Measurements from ENCODE around the gene MYOG. TPM values are rescaled to one million over a fixed set of nuclear protein-coding genes. Genes with fewer than 3 reads are reported as not detected.

MYOG gene
- polyA plus RNA-seq, 6 donors from 2014 or later = not detected

GRCh38 chr1:203065986-203066385 is 19.8 kb downstream of the MYOG start:
- Mint-ChIP-seq H3K9me3 (peaks cover 0 to 4% (median 0%) of the 10 kb centered on the region in 7 donors), H3K27ac (no peak overlapping the region), H3K4me3 (no peak overlapping the region), H3K4me1 (peaks cover 9 to 15% (median 10%) of the 10 kb centered on the region in 3 donors), H3K27me3 (peaks cover 0 to 21% (median 2%) of the 10 kb centered on the region in 3 donors), H3K36me3 (no peaks in the 10 kb centered on the region)
- DNase-seq (no peak), ATAC-seq (ENCODE audit: low read depth in 2 of 2) (no peak)

- no peak for DNase-seq
- H3K27ac Mint-ChIP-seq = no peak overlapping the region
- no peaks in the 10 kb centered on the region for H3K36me3 Mint-ChIP-seq
- peaks cover 0 to 4% (median 0%) of the 10 kb centered on the region in 7 donors for H3K9me3 Mint-ChIP-seq
- peaks cover 9 to 15% (median 10%) of the 10 kb centered on the region in 3 donors for H3K4me1 Mint-ChIP-seq
- peaks cover 0 to 26% (median 5%) of the 10 kb centered on the region in 3 donors for H3K27me3 Mint-ChIP-seq
- no peak for ATAC-seq (ENCODE audit: low read depth in 2 of 2)
- H3K4me3 Mint-ChIP-seq = no peak overlapping the region
Observed at GRCh38 chr1:203065191-203065590, 20.6 kb downstream of the MYOG start.

GRCh38 chr1:203063287-203063686 is 22.5 kb downstream of the MYOG start:
- Mint-ChIP-seq H3K27ac (no peak overlapping the region), H3K4me3 (no peak overlapping the region), H3K4me1 (peaks cover 0 to 3% (median 0%) of the 10 kb centered on the region in 3 donors), H3K36me3 (no peaks in the 10 kb centered on the region), H3K9me3 (peaks cover 0 to 4% (median 0%) of the 10 kb centered on the region in 7 donors), H3K27me3 (peaks cover 0 to 26% (median 5%) of the 10 kb centered on the region in 3 donors)
- DNase-seq = no peak
- ATAC-seq (ENCODE audit: low read depth in 2 of 2) = no peak

GRCh38 chr1:203060115-203060514 is 25.7 kb downstream of the MYOG start:
- peaks cover 0 to 43% (median 17%) of the 10 kb centered on the region in 3 donors for H3K27me3 Mint-ChIP-seq
- H3K9me3 Mint-ChIP-seq = peaks cover 0 to 2% (median 0%) of the 10 kb centered on the region in 7 donors

GRCh38 chr1:203059485-203059884 is 26.3 kb downstream of the MYOG start:
- H3K27me3 Mint-ChIP-seq = peaks cover 0 to 45% (median 17%) of the 10 kb centered on the region in 3 donors
- ATAC-seq (ENCODE audit: low read depth in 2 of 2) (no peak), DNase-seq (no peak)
- H3K4me1 Mint-ChIP-seq = peaks cover 0 to 3% (median 0%) of the 10 kb centered on the region in 3 donors
- H3K4me3 Mint-ChIP-seq = no peak overlapping the region
- H3K9me3 Mint-ChIP-seq = peaks cover 0 to 2% (median 0%) of the 10 kb centered on the region in 7 donors
- H3K27ac Mint-ChIP-seq = no peak overlapping the region
- H3K36me3 Mint-ChIP-seq = no peaks in the 10 kb centered on the region

More at GRCh38 chr1:203060115-203060514, 25.7 kb downstream of the MYOG start:
- H3K4me3 Mint-ChIP-seq = no peak overlapping the region
- ATAC-seq (ENCODE audit: low read depth in 2 of 2) (no peak), DNase-seq (no peak)
- H3K36me3 Mint-ChIP-seq = no peaks in the 10 kb centered on the region
- no peak overlapping the region for H3K27ac Mint-ChIP-seq
- peaks cover 0 to 3% (median 0%) of the 10 kb centered on the region in 3 donors for H3K4me1 Mint-ChIP-seq

- Mint-ChIP-seq H3K4me3 (no peak overlapping the region), H3K9me3 (peaks cover 0 to 2% (median 0%) of the 10 kb centered on the region in 7 donors), H3K36me3 (no peaks in the 10 kb centered on the region), H3K4me1 (peaks cover 0 to 3% (median 0%) of the 10 kb centered on the region in 3 donors), H3K27ac (no peak overlapping the region), H3K27me3 (peaks cover 0 to 45% (median 17%) of the 10 kb centered on the region in 3 donors)
- ATAC-seq (ENCODE audit: low read depth in 2 of 2) = no peak
- no peak for DNase-seq
Observed at GRCh38 chr1:203058676-203058935, 27.2 kb downstream of the MYOG start.

GRCh38 chr1:203057911-203058675 is 27.7 kb downstream of the MYOG start:
- DNase-seq = no peak
- Mint-ChIP-seq H3K9me3 (peaks cover 0 to 2% (median 0%) of the 10 kb centered on the region in 7 donors), H3K36me3 (no peaks in the 10 kb centered on the region), H3K4me3 (no peak overlapping the region), H3K27me3 (peaks cover 0 to 45% (median 17%) of the 10 kb centered on the region in 3 donors), H3K4me1 (peaks cover 0 to 3% (median 0%) of the 10 kb centered on the region in 3 donors), H3K27ac (peak overlapping the region in 2 of 6 donors; percentile 13 to 15)
- no peak for ATAC-seq (ENCODE audit: low read depth in 2 of 2)

- H3K9me3 Mint-ChIP-seq = peaks cover 0 to 2% (median 0%) of the 10 kb centered on the region in 7 donors
- H3K27me3 Mint-ChIP-seq = peaks cover 10 to 49% (median 29%) of the 10 kb centered on the region in 3 donors
- peaks cover 0 to 3% (median 2%) of the 10 kb centered on the region in 3 donors for H3K4me1 Mint-ChIP-seq
- H3K36me3 Mint-ChIP-seq = no peaks in the 10 kb centered on the region
- no peak for DNase-seq
- peak overlapping the region in 2 of 8 donors; percentile 30 to 70 for H3K4me3 Mint-ChIP-seq
- H3K27ac Mint-ChIP-seq = peak overlapping the region in 2 of 6 donors; percentile 3 to 5
- no peak for ATAC-seq (ENCODE audit: low read depth in 2 of 2)
Observed at GRCh38 chr1:203056516-203056915, 29.3 kb downstream of the MYOG start.

GRCh38 chr1:203056012-203056411 is 29.8 kb downstream of the MYOG start:
- H3K9me3 Mint-ChIP-seq = peaks cover 0 to 2% (median 0%) of the 10 kb centered on the region in 7 donors
- H3K4me1 Mint-ChIP-seq = peaks cover 0 to 7% (median 3%) of the 10 kb centered on the region in 3 donors
- H3K27me3 Mint-ChIP-seq = peaks cover 10 to 52% (median 33%) of the 10 kb centered on the region in 3 donors
- H3K27ac Mint-ChIP-seq = no peak overlapping the region
- DNase-seq (no peak), ATAC-seq (ENCODE audit: low read depth in 2 of 2) (no peak)
- H3K4me3 Mint-ChIP-seq = no peak overlapping the region
- H3K36me3 Mint-ChIP-seq = no peaks in the 10 kb centered on the region

GRCh38 chr1:203055161-203055799 is 30.5 kb downstream of the MYOG start:
- no peak overlapping the region for H3K27ac Mint-ChIP-seq
- peaks cover 0 to 1% (median 0%) of the 10 kb centered on the region in 7 donors for H3K9me3 Mint-ChIP-seq
- peaks cover 15 to 54% (median 34%) of the 10 kb centered on the region in 3 donors for H3K27me3 Mint-ChIP-seq
- peaks cover 0 to 7% (median 3%) of the 10 kb centered on the region in 3 donors for H3K4me1 Mint-ChIP-seq
- peak overlapping the region in 1 of 8 donors; percentile 40 for H3K4me3 Mint-ChIP-seq
- H3K36me3 Mint-ChIP-seq = no peaks in the 10 kb centered on the region
- DNase-seq = no peak
- no peak for ATAC-seq (ENCODE audit: low read depth in 2 of 2)

- H3K27me3 Mint-ChIP-seq = peaks cover 15 to 57% (median 36%) of the 10 kb centered on the region in 3 donors
- no peak for ATAC-seq (ENCODE audit: low read depth in 2 of 2)
Observed at GRCh38 chr1:203054642-203055041, 31.2 kb downstream of the MYOG start.

GRCh38 chr1:203054184-203054583 is 31.6 kb downstream of the MYOG start:
- no peak overlapping the region for H3K4me3 Mint-ChIP-seq
- H3K27me3 Mint-ChIP-seq = peaks cover 15 to 57% (median 36%) of the 10 kb centered on the region in 3 donors
- peaks cover 0 to 1% (median 0%) of the 10 kb centered on the region in 7 donors for H3K9me3 Mint-ChIP-seq
- no peaks in the 10 kb centered on the region for H3K36me3 Mint-ChIP-seq
- peaks cover 0 to 7% (median 0%) of the 10 kb centered on the region in 3 donors for H3K4me1 Mint-ChIP-seq
- H3K27ac Mint-ChIP-seq = no peak overlapping the region
- ATAC-seq (ENCODE audit: low read depth in 2 of 2) (no peak), DNase-seq (no peak)

More at GRCh38 chr1:203054642-203055041, 31.2 kb downstream of the MYOG start:
- Mint-ChIP-seq H3K4me1 (peaks cover 0 to 7% (median under 1%) of the 10 kb centered on the region in 3 donors), H3K9me3 (peaks cover 0 to 1% (median 0%) of the 10 kb centered on the region in 7 donors), H3K27ac (no peak overlapping the region), H3K36me3 (no peaks in the 10 kb centered on the region), H3K4me3 (no peak overlapping the region)
- DNase-seq = no peak

- DNase-seq = no peak
- H3K4me1 Mint-ChIP-seq = peaks cover 0 to 7% (median 0%) of the 10 kb centered on the region in 3 donors
- H3K4me3 Mint-ChIP-seq = no peak overlapping the region
- peaks cover 15 to 62% (median 39%) of the 10 kb centered on the region in 3 donors for H3K27me3 Mint-ChIP-seq
- no peak overlapping the region for H3K27ac Mint-ChIP-seq
- ATAC-seq (ENCODE audit: low read depth in 2 of 2) = no peak
- no peaks in the 10 kb centered on the region for H3K36me3 Mint-ChIP-seq
- peaks cover 0 to 1% (median 0%) of the 10 kb centered on the region in 7 donors for H3K9me3 Mint-ChIP-seq
Observed at GRCh38 chr1:203052601-203053000, 33.2 kb downstream of the MYOG start.

Data from naive B cell (primary cell).